ENCODE results near the gene USP21. TPM values are rescaled to one million over a fixed set of nuclear protein-coding genes. Genes with fewer than 3 reads are reported as not detected.

USP21 gene
- total and polyA plus RNA-seq, 2 of the 13 experiments (the other 11 are each of a cell fraction or from before 2014, with no cell fraction given) = 10.1 to 33.1 TPM

DNA sequence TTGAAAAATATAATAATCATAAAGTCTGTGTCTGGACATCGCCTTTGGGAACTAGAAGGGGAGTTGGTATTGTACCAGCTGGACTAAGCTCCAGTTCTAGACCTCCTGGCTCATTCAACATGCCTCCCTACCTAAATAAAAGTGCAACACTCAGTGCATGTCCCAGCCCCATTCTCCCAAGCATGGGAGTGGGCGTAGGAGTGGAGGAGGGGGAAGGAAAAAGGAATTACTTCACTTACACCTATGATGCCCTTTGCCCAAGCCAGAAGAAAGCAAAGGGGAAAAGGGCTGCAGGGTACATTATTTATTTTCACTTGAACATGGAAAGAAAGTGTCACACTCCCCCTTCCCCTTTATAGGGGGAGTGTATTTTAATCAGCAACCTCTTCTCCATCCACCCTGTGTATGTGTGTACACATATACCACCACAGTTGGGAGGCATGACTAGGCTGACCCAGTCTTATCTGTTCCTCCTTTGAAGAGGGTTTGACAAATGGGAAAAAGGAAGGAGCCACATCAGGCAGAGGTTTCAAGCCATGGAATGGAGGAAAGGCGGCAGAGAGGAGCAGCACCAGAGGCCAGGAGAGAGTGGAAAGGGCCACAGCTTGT lies 38.2 kb upstream of the USP21 start:
- TF ChIP-seq, protein P1, sequence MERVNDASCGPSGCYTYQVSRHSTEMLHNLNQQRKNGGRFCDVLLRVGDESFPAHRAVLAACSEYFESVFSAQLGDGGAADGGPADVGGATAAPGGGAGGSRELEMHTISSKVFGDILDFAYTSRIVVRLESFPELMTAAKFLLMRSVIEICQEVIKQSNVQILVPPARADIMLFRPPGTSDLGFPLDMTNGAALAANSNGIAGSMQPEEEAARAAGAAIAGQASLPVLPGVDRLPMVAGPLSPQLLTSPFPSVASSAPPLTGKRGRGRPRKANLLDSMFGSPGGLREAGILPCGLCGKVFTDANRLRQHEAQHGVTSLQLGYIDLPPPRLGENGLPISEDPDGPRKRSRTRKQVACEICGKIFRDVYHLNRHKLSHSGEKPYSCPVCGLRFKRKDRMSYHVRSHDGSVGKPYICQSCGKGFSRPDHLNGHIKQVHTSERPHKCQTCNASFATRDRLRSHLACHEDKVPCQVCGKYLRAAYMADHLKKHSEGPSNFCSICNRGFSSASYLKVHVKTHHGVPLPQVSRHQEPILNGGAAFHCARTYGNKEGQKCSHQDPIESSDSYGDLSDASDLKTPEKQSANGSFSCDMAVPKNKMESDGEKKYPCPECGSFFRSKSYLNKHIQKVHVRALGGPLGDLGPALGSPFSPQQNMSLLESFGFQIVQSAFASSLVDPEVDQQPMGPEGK (CRISPR knock-in tag; IDR thresholded peaks at IDR 0.05) = no peak
- TF ChIP-seq ZNF577 (CRISPR knock-in tag; IDR thresholded peaks at IDR 0.05; ENCODE audit: borderline replicate concordance, low read depth) = no peak
- TF ChIP-seq RBFOX2 (IDR thresholded peaks at IDR 0.05; ENCODE audit: low read depth, low read length) = no peak
- no peak for TF ChIP-seq ZNF574 (CRISPR knock-in tag; IDR thresholded peaks at IDR 0.05)
- Histone ChIP-seq H4K20me1 (ENCODE audit: insufficient read depth, low read length) (no peaks in the 10 kb centered on the region), H3K36me3 (replicated peaks in 1 of 2; ENCODE audit: control insufficient read depth in 1 of 2, insufficient read depth in 2 of 2, low read length in 2 of 2) (peaks cover 21 to 61% of the 10 kb centered on the region in 2 experiments), H2AFZ (ENCODE audit: low read length) (no peak overlapping the region), H3K27me3 (ENCODE audit: control insufficient read depth in 1 of 2, insufficient read depth in 2 of 2, low read length in 2 of 2) (no peaks in the 10 kb centered on the region; a peak in 1 of 5 replicates), H3K9ac (ENCODE audit: insufficient read depth, low read depth, low read length) (no peak overlapping the region), H3K9me3 (ENCODE audit: low read length) (no peaks in the 10 kb centered on the region), H3K4me3 (replicated peaks in 1 of 3; ENCODE audit: insufficient read depth in 1 of 3, low read depth in 2 of 3, low read length in 3 of 3) (no peak overlapping the region), H3K4me1 (ENCODE audit: insufficient read depth, low read length) (peaks cover 26% of the 10 kb centered on the region), H3K27ac (ENCODE audit: extremely low read length, insufficient read depth, low read length) (no peak overlapping the region), H3K4me2 (ENCODE audit: low read depth, low read length) (no peak overlapping the region), H3K79me2 (ENCODE audit: insufficient read depth, low read length) (peaks cover 34% of the 10 kb centered on the region)
- no peak for DNase-seq (ENCODE audit: low spot score)
- no peak for FAIRE-seq
- intact Hi-C loops (cut with micrococcal nuclease; ENCODE audit: unreplicated experiment) (no loop called here), in situ Hi-C loops (cut with HindIII; ENCODE audit: extremely low pct_ligation_motif_present, low pct_unique_long_range_greater_than_20kb) (no loop called here)
- ChIA-PET CTCF (ENCODE audit: low intra/inter-chr PET ratio, low total read pairs) (no interaction called here), POLR2A (interaction anchor here (0.7 kb wide), 1 partner anchor 47 kb away, joined by 4 read pairs; no protein-coding TSS in a partner anchor)
- WGBS (ENCODE audit: low lambda C conversion rate) = 100% methylated on average over 3 of the region's 3 CpGs
- ATAC-seq = no peak
- no TSS peak for BruUV-seq (replicated peaks)
